B cell (primary cell): ENCODE data around the gene TSPAN9.

Source experiments
- CTCF ChIP-seq: fragments of 200-600 bp; IDR thresholded peaks from one replicate; pipeline ENCODE4 v1.8.0; 2022; ENCODE audit warnings: antibody characterized with exemption, mild to moderate bottlenecking
- EZH2 ChIP-seq: IDR thresholded peaks from 2 replicates; pipeline ENCODE4 v1.6.1; 2012; ENCODE audit warnings: borderline replicate concordance, low read depth, mild to moderate bottlenecking, moderate library complexity, low read length; ENCODE audit not compliant: insufficient read depth, poor library complexity, severe bottlenecking

GRCh38 chr12:3161861-3162260 is 84.7 kb downstream of the TSPAN9 start:
- TF ChIP-seq CTCF (no peak), EZH2 (no peak)
